IPS-18c (cell line): Measurements from ENCODE around the gene CLDN20.

ENCODE experiments used
- H3K4me3 ChIP-seq: 2 replicates; pipeline ENCODE4 v1.7.0; 2013; ENCODE audit warnings: low read depth, mild to moderate bottlenecking, low read length, moderate library complexity; ENCODE audit not compliant: insufficient read depth
- H3K9me3 ChIP-seq: one replicate; pipeline ENCODE4 v1.6.1; 2013; ENCODE audit warnings: mild to moderate bottlenecking, low read length, moderate library complexity; ENCODE audit not compliant: control insufficient read depth, insufficient read depth

Gene CLDN20

DNA sequence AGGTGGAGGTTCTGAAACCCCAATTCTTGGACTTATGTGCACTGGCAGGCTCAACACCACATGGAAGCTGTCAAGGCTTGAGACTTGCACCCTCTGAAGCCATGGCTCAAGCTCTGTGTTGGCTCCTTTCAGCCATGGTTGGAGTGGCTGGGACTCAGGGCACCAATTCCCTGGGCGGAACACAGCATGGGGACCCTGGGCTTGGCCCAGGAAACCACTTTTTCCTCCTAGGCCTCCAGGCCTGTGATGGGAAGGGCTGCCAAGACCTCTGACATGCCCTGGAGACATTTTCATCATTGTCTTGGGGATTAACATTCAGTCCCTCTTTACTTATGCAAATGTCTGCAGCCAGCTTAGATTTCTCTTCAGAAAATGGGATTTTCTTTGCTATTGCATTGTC is 26.2 kb upstream of the CLDN20 start:
- H3K9me3 ChIP-seq = peaks cover 10% of the 10 kb centered on the region
- no peak overlapping the region for H3K4me3 ChIP-seq

DNA sequence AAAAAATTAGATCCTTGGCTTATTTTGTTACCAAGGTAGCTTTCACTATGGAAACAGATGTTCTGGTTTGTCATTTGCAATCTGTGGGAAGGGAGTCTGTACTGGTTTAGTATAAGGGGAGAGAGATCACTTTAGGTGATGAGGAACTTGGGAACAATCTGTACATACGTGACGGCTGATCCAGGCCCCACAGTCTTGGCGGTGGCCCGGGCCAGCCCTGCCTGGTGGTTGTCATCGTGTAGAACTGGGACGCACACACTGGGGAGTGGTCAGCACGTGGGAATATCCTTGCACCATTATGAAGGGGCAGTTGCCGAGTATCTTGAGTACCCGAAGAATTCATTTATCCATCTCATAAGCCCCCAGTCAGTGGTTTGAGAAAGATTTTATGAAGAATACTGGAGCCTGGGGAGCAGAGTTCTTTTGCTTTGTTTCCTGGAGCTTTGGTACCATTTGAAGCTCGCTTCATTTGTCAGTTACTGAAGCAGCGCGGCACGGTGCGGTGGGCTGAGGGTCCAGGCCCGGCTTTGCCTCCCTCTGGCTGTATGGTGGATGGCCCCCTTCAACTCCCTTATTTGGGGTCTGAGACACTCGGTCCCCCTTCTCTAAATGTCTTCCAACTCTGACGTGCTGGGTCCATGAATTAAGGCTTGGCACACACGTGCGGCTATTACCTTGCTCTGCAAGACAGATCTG is 22.8 kb upstream of the CLDN20 start:
- H3K9me3 ChIP-seq = peaks cover 10% of the 10 kb centered on the region
- no peak overlapping the region for H3K4me3 ChIP-seq

DNA sequence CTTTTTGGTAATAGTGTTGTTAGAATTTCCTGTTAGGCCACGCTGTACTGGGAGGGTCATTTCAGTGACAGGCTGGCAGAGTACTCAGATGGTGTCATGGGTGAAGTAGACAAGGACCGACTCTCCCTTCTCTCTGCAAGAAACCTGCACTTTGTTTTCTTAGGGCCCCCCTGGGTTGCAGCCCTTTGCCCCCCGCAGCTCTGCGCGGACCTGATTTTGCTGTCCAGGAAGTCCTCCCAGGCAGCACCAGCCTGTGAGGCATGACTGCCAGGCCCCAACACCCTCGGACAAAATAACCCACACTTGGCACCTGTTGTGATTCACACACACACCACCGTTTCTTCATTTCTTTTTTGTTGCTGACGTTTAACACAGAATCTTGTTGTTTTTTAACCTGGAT is 21.8 kb upstream of the CLDN20 start:
- Histone ChIP-seq H3K4me3 (no peak overlapping the region), H3K9me3 (peaks cover 7% of the 10 kb centered on the region)

DNA sequence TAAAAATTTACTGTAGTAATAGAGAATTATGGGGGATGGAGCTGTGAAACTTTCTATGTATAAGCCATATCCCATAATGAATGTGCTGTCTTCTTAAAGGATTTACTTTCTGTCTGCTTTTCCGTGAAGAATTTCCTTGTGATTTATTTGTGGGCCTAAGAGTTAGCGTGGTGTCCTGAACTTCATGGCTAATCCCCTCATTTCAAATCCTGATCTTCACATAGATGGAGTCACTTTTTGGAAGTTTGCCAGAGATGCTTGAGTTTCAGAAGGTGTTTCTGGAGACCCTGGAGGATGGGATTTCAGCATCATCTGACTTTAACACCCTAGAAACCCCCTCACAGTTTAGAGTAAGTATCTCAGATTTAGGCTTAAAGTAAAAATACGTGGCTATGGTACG is 19.4 kb upstream of the CLDN20 start:
- no peaks in the 10 kb centered on the region for H3K9me3 ChIP-seq
- H3K4me3 ChIP-seq = no peak overlapping the region

DNA sequence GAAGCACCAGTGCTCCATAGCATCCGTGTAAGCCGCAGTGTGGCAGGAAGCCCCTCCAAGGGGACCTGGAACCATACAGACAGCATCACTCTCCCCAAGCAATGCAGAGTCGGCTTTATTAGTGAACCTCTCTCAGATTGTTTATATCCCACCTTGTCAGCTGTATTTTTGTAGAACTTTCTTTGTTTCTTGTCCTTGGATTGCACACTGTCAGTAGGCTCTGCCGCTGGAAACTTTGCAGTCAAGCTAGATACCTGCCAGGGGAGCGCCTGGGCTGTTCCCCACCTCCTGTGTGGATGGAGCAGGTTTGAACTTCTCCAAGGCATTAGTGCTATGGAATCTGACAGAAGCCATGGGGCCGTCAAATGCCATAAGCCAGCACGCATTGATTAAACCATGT is 18.6 kb upstream of the CLDN20 start:
- no peak overlapping the region for H3K4me3 ChIP-seq
- H3K9me3 ChIP-seq = no peaks in the 10 kb centered on the region

DNA sequence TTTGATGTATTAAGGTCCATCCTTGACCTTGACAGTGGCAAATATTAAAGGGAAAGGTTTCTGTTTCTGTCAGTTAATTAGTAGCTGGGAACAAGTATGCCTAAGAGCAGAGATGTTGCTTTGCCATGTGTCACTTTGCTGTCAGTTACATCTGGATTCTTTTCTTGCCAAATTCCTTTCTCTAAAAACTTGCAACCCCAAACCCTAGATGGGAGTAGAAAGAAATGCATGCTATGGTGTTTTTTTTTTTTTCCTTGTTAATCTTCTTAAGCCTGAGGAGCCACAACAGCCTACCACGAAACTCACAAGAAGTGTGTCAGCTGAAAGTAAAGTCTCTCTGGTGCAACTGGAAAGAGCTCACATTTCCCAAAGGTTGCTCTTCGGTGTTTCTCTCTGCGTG is 18.0 kb upstream of the CLDN20 start:
- no peak overlapping the region for H3K4me3 ChIP-seq
- H3K9me3 ChIP-seq = no peaks in the 10 kb centered on the region

DNA sequence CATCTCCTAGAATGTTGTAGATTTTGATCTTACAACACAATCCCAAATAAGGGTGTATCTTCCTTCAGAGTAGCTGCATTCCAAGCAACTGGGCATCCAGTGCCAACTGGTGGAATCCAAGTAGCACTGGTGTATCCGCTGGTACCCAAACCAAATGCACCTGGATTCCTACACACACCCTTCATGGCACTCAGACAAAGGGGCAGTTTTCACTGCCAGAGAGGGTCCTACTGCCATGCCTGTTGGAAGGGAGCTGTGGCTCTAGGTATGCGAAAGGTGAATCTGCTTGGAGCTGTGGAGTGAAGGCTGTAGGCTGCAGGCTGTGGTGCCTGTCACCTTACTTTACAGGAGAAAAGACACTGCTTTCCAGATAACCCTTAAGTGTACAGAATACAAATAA is 17.0 kb upstream of the CLDN20 start:
- Histone ChIP-seq H3K4me3 (no peak overlapping the region), H3K9me3 (no peaks in the 10 kb centered on the region)

DNA sequence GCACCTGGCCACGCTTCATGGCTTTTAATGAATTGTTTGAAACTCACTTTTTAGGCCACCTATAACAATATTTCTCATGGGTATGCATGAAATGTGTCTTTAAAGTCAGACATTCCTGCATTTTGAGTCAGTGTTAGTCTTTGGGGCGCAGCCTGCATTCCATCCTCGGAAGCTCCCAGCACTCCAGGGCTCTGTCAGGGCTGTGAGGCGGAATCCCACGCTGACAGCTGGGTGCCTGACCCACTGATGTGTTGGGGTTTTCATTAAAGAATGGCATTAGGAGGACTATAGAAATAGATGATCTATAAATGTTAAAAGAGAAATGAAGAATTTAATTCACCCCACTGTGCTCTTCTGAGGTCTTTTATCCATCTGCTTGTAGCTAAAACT is 16.2 kb upstream of the CLDN20 start:
- Histone ChIP-seq H3K4me3 (no peak overlapping the region), H3K9me3 (no peaks in the 10 kb centered on the region)

DNA sequence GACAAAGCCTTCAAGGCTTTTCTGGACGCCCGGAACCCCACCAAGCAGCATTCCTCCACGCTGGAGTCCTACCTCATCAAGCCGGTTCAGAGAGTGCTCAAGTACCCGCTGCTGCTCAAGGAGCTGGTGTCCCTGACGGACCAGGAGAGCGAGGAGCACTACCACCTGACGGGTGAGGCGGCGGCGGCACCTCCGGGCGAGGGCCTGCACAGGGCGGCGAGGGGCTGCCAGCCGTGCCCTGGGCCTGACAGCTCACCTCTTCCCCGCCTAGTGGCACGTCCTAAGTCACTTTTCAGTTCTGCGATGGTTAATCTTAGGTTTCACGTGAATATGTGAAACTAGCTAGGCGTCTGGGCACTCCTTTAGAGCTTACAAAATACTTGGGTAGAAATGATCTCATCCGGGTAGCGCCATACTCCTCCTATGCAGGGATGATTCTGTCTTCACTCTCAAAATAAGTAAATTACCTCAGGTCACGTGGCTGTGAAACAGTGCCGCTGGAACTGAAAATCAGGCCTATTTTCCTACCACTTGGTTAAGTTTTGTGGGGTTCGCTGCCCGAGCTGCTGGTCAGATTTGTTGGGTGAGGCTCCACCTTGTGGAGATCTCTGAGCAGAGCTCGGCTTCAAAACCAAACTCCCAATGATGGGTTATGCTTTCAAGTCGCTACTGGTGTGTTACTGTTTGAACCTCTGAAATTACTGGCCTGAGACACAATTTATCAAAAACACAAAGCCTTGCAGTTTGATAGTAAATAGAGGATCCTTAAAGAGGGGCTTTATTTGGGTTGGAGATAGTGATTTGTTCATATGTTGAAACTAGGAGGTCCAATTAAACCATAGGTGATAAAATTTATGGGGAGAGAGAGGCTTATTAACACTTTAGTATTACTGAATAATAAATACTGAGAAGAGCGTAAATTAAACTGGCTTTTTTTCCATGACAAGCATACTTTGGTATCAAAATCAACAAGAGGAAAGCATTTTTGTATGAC is 15.5 kb upstream of the CLDN20 start:
- no peak overlapping the region for H3K4me3 ChIP-seq

DNA sequence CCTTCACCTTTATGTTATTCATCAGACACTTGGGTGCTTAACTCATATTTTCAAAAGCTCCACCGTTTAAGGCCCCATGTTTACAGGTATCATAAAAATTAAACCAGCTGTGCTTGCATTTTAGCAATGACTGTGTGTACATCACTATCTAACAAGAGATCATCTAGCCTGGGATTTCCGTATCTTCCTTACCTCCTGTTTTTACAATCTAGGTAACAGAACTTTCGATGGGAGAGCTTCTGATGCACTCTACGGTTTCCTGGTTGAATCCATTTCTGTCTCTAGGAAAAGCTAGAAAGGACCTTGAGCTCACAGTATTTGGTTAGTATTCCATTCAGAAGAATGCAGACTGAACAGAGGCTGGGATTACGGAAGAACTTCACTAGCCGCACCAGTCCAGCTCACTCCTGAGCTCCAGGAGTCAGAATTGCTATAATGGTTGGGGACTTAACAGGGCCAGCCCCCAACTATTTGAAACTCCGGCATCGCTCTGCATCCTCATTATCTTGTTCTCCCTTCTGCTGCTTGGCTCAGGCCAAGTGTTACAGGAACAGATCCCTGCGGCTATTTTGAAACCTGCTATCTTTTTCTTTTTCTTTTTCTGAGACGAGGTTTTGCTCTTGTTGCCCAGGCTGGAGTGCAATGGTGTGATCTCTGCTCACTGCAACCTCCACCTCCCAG is 13.0 kb upstream of the CLDN20 start:
- no peaks in the 10 kb centered on the region for H3K9me3 ChIP-seq

More for the DNA sequence above, 15.5 kb upstream of the CLDN20 start:
- no peaks in the 10 kb centered on the region for H3K9me3 ChIP-seq

DNA sequence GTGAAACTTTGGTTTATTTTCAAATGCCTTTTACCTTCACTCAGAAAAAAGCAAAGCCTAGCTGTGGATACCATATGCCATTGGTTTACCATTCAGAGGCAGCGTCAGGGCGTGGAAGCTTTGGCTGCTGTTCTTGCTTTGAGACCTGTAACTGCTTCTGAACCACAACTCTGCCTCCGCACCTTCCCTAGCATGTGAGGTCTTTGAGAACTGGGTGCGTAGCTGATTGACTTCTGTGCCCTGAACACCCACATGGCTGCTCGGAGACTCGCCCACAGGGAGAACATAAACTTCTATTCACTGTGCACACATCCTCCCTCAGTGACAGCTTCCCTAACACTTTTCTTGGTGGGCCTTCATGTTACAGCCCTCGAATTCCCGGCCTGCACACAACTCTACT is 11.2 kb upstream of the CLDN20 start:
- H3K4me3 ChIP-seq = no peak overlapping the region

More for the DNA sequence above, 13.0 kb upstream of the CLDN20 start:
- no peak overlapping the region for H3K4me3 ChIP-seq

DNA sequence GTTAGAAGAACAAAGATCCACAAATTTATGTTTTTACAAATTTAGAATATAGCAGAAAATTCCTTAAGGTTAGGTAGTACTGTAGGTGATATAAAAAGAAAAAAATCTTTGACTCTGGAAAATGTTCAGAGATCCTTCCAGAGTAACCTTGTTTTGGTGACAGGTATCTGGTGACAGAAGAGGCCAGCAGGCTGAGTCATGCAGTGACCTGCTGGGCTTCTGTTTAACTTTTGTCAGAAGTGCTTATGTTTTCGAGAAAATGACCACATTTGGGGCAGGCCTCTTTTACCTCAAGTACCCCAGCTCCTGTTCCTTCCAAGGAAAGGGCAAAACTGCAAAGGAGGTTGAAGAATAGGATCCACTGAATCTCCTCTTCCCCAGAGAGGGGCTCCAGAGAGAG is 10.5 kb upstream of the CLDN20 start:
- Histone ChIP-seq H3K9me3 (no peaks in the 10 kb centered on the region), H3K4me3 (no peak overlapping the region)

More for the DNA sequence above, 11.2 kb upstream of the CLDN20 start:
- H3K9me3 ChIP-seq = no peaks in the 10 kb centered on the region

DNA sequence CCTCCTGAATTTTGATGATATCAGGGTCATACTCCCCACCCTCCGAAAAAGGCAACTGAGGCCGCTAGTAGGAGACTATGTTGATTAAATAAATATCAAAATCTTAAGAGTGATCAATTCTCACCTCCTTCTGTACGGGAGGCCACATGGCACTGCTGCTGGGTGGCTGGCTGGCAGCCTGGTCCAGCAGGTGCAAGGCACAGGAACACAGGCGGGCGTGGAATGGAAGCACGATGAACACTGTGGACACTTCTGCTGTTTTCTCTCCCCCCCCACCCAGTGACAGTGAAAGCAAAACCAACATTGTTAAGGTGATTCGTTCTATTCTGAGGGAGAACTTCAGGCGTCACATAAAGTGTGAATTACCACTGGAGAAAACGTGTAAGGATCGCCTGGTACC is 9.7 kb upstream of the CLDN20 start:
- H3K9me3 ChIP-seq = no peaks in the 10 kb centered on the region
- H3K4me3 ChIP-seq = no peak overlapping the region

DNA sequence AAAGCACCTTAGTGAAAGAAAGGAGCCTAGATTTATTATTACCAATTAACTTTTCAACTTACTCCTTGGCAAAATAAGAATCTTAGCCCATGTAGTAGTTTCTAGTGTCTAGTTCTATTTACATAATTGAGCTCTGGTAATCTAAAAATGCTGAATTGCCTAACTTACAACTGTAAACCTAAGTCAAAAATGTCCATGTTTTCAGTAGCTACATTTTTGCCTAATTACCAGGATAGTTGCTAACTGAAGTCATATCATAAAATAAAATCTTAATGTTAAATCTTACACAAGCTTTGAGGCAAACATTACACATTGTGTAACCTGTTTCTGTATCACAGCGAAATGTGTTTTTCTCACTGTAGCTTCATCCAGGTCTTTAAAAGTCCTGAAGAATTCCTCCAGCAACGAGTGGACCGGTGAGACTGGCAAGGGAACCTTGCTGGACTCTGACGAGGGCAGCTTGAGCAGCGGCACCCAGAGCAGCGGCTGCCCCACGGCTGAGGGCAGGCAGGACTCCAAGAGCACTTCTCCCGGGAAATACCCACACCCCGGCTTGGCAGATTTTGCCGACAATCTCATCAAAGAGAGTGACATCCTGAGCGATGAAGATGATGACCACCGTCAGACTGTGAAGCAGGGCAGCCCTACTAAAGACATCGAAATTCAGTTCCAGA is 7.6 kb upstream of the CLDN20 start:
- Histone ChIP-seq H3K9me3 (no peaks in the 10 kb centered on the region), H3K4me3 (no peak overlapping the region)

DNA sequence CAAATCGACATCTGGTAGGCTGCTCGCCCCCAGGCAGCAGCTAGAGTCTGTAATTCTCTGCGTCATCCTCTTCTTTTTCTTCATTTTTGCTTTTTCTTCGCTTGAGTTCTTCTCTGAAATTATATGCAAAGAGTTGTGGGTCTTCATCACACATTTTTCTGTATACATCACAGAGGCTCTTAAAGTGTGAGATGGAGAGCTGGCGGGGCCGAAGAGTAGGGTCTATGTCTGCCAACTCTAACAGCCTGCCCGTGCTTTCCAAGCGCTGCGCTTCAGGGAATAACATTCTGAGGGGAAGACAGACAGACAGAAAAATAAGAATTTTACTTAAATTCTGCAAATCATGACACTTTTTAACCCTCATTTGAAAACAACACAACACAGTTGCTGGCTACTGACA is 6.0 kb upstream of the CLDN20 start:
- no peak overlapping the region for H3K4me3 ChIP-seq
- H3K9me3 ChIP-seq = no peaks in the 10 kb centered on the region

DNA sequence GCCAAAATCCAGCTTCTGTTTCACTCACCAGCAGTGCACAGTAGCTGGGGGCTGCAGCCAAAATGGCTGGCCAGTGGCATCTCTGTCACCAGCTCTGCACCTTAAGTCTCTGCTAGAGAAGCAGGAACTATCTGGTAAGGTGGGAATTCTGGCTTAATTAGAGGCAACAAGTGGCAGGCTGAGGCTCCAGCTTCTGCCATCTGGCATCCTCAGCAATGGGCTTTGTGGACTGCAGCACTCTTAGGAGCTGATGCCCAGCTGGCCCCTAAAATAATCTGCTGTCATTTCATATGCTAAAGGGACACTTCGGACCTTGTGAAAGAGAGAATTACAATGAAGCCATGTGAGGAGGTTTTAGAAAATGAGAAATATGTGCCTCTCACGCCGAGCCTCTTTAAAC is 4.6 kb upstream of the CLDN20 start:
- no peaks in the 10 kb centered on the region for H3K9me3 ChIP-seq
- H3K4me3 ChIP-seq = no peak overlapping the region

DNA sequence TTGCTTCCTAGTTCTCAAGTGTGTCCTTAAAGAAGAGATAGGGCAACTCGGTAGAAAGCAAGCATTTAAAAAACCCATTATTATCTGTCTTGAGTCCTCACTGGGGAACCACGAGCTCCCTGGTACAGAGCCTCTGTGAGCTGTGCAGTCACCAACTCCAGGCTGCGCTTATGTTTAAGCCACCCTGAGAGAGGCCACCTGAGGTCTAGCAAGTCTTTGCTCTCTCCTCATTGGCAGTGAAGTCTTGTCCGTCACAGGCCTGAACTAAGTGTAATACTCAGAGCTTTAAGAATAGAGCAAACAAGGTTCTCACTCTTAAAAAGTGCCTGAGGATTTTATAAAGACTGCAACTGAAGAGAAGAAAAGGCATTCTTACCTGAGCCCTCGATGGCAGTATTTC is 3.9 kb upstream of the CLDN20 start:
- H3K9me3 ChIP-seq = no peaks in the 10 kb centered on the region

More for the DNA sequence above, 3.9 kb upstream of the CLDN20 start:
- H3K4me3 ChIP-seq = no peak overlapping the region
